KBM-7 (cell line): Measurements from ENCODE around the gene RSRP1.

Experiments used
- DNase-seq: peaks from one replicate; pipeline ENCODE4 v3.0.0-alpha.2; 2015
- in situ Hi-C: fragments of 300-500 bp; cut with MboI; formaldehyde crosslinking; loops from 2 replicates; pipeline ENCODE4 v1.14.3; 2020; ENCODE audit warnings: low sequenced_read_pairs, low pct_unique_long_range_greater_than_20kb, mixed read lengths

RSRP1 gene

DNA sequence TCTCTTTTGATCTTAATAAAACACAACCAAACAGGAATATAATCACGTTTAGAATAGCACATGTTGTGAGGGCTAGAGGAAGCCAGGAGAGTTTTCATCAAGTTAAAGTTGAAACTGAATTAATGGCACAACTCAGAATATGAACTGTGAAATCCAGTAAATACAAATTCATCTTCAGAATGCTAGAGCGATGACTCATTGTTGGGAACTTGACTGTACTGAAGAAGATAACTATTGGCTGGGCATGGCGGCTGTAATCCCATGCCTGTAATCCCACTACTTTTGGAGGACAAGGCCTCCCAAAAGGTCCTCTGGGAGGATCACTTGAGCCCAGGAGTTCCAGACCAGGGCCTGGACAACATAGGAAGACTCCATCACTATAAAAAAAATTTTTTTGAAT is 23.8 kb downstream of the RSRP1 start:
- in situ Hi-C loops = no loop called here
- DNase-seq = no peak

DNA sequence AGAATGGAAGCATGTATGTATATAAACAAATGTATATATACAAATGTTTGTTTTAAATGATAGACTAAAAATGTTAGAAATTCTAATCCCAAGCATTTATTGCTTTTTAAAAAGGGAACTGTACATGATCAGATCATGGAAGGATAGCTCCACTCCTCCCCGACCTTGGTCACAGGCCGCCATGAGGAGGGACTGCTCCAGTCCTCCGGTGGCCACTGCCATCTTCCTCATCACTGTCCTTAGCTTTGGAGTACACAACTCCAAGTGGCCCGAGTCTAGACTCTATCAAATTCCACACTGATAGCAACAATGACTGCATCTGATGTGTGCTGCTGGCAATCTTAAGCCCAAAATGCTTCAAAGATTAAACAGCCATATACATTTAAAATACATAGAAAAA is 24.6 kb downstream of the RSRP1 start:
- in situ Hi-C loops = no loop called here
- no peak for DNase-seq

- DNase-seq = no peak
- in situ Hi-C loops = no loop called here
These were observed 26.6 kb downstream of the RSRP1 start for GRCh38 chr1:25220666-25221065.

GRCh38 chr1:25219661-25220251 is 27.5 kb downstream of the RSRP1 start:
- DNase-seq = no peak
- in situ Hi-C loops = no loop called here

- in situ Hi-C loops = no loop called here
- DNase-seq = no peak
These were observed 29.5 kb downstream of the RSRP1 start for GRCh38 chr1:25217598-25218232.

GRCh38 chr1:25217015-25217414 is 30.2 kb downstream of the RSRP1 start:
- peak; percentile 76 for DNase-seq
- in situ Hi-C loops = no loop called here

- in situ Hi-C loops = no loop called here
- DNase-seq = peak; percentile 56
These were observed 31.1 kb downstream of the RSRP1 start for GRCh38 chr1:25216123-25216522.

- DNase-seq = no peak
- in situ Hi-C loops = no loop called here
These were observed 34.5 kb downstream of the RSRP1 start for GRCh38 chr1:25212725-25213124.

- no peak for DNase-seq
- in situ Hi-C loops = no loop called here
These were observed 36.5 kb downstream of the RSRP1 start for GRCh38 chr1:25210728-25211127.

DNA sequence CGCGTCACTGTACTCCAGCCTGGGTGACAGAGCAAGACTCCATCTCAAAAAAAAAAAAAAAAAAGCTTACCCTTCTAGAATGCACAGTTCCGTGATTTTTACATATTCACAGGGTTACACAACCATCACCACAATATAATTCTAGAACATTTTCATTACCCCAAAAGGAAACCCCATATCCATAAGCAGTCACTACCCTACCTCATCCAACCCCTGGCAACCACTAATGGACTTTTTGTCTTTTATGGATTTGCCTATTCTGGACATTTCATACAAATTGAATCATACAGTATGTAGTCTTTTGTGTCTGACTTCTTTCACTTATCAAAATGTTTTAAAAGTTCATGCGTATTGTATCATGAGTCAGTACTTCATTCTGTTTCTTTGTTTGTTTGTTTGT is 37.7 kb downstream of the RSRP1 start:
- no peak for DNase-seq
- in situ Hi-C loops = no loop called here

GRCh38 chr1:25208561-25209222 is 38.6 kb downstream of the RSRP1 start:
- no peak for DNase-seq
- in situ Hi-C loops = no loop called here

DNA sequence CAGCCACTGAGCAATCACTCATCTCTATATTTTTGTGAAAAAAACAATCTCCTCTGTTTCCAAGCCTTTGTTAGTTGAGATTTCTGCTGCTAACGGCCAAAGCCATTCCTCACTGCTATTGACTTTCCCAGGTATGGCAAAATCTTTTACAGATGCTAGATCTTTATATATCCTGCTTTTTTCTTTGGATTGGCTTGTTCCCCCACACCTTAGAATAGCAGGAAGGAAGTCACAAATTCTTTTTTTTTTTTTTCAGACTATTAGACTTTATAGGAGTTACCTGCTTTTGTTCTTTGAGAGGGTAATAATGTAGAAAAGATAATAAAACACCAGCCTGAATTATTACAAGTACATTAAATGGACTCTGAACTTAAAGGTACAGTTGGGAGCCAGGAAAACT is 39.2 kb downstream of the RSRP1 start:
- in situ Hi-C loops = no loop called here

GRCh38 chr1:25206201-25206600 is 41.1 kb downstream of the RSRP1 start:
- DNase-seq = no peak
- in situ Hi-C loops = no loop called here

More for the DNA sequence above, 39.2 kb downstream of the RSRP1 start:
- no peak for DNase-seq

DNA sequence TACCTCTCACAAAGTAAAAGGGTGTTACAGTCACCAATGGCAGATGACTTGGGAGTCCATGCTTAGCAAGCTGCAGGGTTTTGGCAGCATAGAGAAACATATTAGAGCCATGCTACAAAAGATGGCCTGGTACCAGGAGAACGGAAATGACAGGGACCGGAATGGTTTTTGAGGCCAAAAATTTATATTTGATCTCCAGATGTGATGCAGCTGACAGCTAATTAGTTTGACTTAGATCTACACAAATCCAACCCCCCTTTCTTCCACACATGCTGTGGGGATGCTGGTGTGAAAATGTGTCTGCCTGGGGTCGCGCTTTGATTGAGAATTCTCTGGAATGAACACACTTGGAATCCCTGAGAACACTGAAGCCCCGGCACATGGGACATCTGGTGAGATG is 41.5 kb downstream of the RSRP1 start:
- in situ Hi-C loops = no loop called here
- DNase-seq = no peak

DNA sequence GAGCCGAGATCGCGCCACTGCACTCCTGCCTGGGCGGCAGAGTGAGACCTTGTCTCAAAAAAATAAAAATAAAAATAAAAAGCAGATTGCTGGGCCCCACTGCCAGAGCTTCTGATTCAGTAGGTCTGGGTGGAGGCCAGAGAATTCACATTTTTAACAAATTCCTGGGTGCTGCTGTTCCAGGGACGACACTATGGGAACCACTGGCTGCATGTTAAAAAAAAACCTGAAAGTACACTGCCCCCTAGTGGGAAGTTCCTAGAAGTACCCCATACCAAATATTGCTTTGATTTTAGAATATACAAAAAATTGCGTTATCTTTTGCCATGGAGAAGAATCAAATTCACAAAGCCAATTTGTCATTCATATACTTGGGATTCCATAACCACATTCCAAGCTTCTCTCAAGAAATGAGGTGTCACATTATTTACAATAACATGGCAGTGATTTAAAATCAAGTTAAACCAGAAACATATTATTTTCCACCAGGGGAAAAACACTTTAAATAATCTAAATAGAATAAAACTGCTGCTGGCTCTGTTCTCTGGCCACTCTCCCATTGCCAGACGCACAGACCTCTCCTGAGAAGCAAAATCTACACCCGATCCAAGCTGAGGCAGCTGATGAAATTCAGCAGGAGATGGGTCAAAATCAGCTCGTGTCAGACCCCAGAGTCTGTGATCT is 42.3 kb downstream of the RSRP1 start:
- peak; percentile 69 for DNase-seq
- in situ Hi-C loops = no loop called here

DNA sequence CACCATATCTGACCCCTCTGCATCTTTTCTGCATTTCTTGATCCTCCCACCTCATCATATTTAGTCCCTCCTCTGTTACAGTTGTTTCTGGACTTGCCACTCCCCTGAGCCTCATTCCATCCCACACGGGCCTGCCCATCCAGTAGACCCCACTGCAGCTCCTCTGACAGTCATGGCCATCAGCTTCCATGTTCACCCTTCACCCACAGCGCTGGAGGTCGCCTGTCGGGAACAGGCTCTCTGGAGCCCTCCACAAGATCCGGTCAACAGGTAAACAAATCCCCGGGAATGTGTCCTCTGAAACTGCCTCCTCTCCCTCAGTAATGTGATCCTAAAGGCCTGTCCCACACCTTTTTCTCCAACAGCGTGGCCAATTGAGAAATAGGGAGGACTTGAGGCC is 46.2 kb downstream of the RSRP1 start:
- no peak for DNase-seq
- in situ Hi-C loops = no loop called here

GRCh38 chr1:25199819-25200620 is 47.2 kb downstream of the RSRP1 start:
- DNase-seq = no peak
- in situ Hi-C loops = no loop called here

GRCh38 chr1:25198663-25199252 is 48.5 kb downstream of the RSRP1 start:
- no peak for DNase-seq
- in situ Hi-C loops = no loop called here

GRCh38 chr1:25197982-25198662 is 49.1 kb downstream of the RSRP1 start:
- DNase-seq = peak; percentile 75
- in situ Hi-C loops = no loop called here
